HCT116 (cell line): ENCODE data around the gene PPM1H. TPM values are rescaled to one million over a fixed set of nuclear protein-coding genes. Genes with fewer than 3 reads are reported as not detected.
A peak's percentile ranks its signal among the peaks of the same experiment; 100 is the strongest.
"Not testable (repeated sequence)": the region's sequence is repeated elsewhere in the genome, so short reads cannot be mapped to it uniquely, and the experiment has no call there.

Experiments used
- ATAC-seq: fragments of 200-7000 bp; cut with Tn5 transposase; 2 replicates; pipeline ENCODE4 v1.9.1; 2020; ENCODE audit warnings: mild to moderate bottlenecking, moderate library complexity
- BruUV-seq: library from RNA; stranded (reverse); fragments of 400-500 nt; replicated peaks from 2 replicates; lab custom pipeline; 2021; lab: Mats Ljungman, UMichigan
- CTCF ChIA-PET: fragments of 300-600 bp; sonication (Branson Sonifier 250); formaldehyde crosslinking; loops from one replicate; lab custom pipeline; 2021; ENCODE audit warnings: antibody characterized with exemption; lab: Charles Lee
- POLR2A ChIA-PET: fragments of 300-600, 350-600 bp; sonication (Branson Sonifier 250); formaldehyde crosslinking; loops from one replicate; lab custom pipeline; 2021; ENCODE audit warnings: antibody characterized with exemption; lab: Charles Lee
- RAD21 ChIA-PET, 2 experiments: fragments of 300-600 bp; sonication (Branson Sonifier 250); formaldehyde crosslinking; loops; one replicate each; lab custom pipeline; 2023; ENCODE audit warnings: low total read pairs in 2 of 2; ENCODE audit not compliant: uncharacterized antibody in 2 of 2, unreplicated experiment in 2 of 2, low non-redundant PET in 1 of 2; lab: Charles Lee
- DNase-seq: peaks from one replicate; pipeline ENCODE4 v3.0.0-alpha.2; 2010; ENCODE audit warnings: low read depth, low spot score
- H2AFZ ChIP-seq: fragments of 200-600 bp; shearing (Covaris generic), sonication (generic); 2 replicates; pipeline ENCODE4 v1.6.1; 2017; ENCODE audit warnings: low read depth, mixed run types, mixed read lengths, antibody characterized with exemption, low read length; ENCODE audit not compliant: poor library complexity, severe bottlenecking
- H3K27ac ChIP-seq: 2 replicates; pipeline ENCODE4 v1.5.1; 2012; ENCODE audit warnings: low read depth, low read length
- H3K27me3 ChIP-seq: fragments of 200-600 bp; sonication (generic); 2 replicates; pipeline ENCODE4 v1.6.1; 2016; ENCODE audit warnings: mixed run types, low read length, mixed read lengths; ENCODE audit not compliant: insufficient read depth
- H3K36me3 ChIP-seq, 2 experiments: fragments of 200-500 bp in 1 of 2; fragments of 200-600 bp in 1 of 2; sonication (Bioruptor generic) in 1 of 2; sonication (generic) in 1 of 2; 2 replicates each; pipeline versions ENCODE4 v1.5.1 to v1.6.1; 2014 to 2016; ENCODE audit warnings: low read length in 2 of 2, inconsistent platforms in 1 of 2, mixed read lengths in 1 of 2, mixed run types in 1 of 2; ENCODE audit not compliant: insufficient read depth in 2 of 2, control insufficient read depth in 1 of 2
- H3K4me1 ChIP-seq, 2 experiments: fragments of 200-600 bp in 1 of 2; sonication (generic) in 1 of 2; 2 replicates each; pipeline versions ENCODE4 v1.5.1 to v1.6.1; 2012 to 2017; ENCODE audit warnings: low read length in 2 of 2, inconsistent platforms in 1 of 2, mild to moderate bottlenecking in 1 of 2, mixed read lengths in 1 of 2, mixed run types in 1 of 2, moderate library complexity in 1 of 2; ENCODE audit not compliant: insufficient read depth in 2 of 2, control insufficient read depth in 1 of 2
- H3K4me2 ChIP-seq: fragments of 200-600 bp; sonication (generic); 2 replicates; pipeline ENCODE4 v1.6.1; 2017; ENCODE audit warnings: mixed run types, low read length, mixed read lengths
- H3K4me3 ChIP-seq, 2 experiments: fragments of 200-600 bp in 1 of 2; sonication (generic) in 1 of 2; replicated peaks in 1 of 2; 2 replicates each; pipeline ENCODE4 v1.5.1; 2011 to 2016; ENCODE audit warnings: low read length in 2 of 2, control low read depth in 1 of 2, low read depth in 1 of 2, mild to moderate bottlenecking in 1 of 2, mixed read lengths in 1 of 2, mixed run types in 1 of 2
- H3K79me2 ChIP-seq: fragments of 200-600 bp; sonication (generic); 2 replicates; pipeline ENCODE4 v1.6.1; 2017; ENCODE audit warnings: mild to moderate bottlenecking, mixed run types, low read length, moderate library complexity, mixed read lengths; ENCODE audit not compliant: insufficient read depth
- H3K9ac ChIP-seq: fragments of 200-600 bp; sonication (generic); 2 replicates; pipeline ENCODE4 v1.6.1; 2016; ENCODE audit warnings: low read length, mixed read lengths
- H3K9me2 ChIP-seq: fragments of 200-600 bp; sonication (generic), shearing (Covaris generic); 2 replicates; pipeline ENCODE4 v1.6.1; 2017; ENCODE audit warnings: mixed run types, mild to moderate bottlenecking, moderate library complexity; ENCODE audit not compliant: insufficient read depth
- H3K9me3 ChIP-seq, 2 experiments: fragments of 200-500 bp in 1 of 2; fragments of 200-600 bp in 1 of 2; sonication (Bioruptor generic) in 1 of 2; sonication (generic) in 1 of 2; 2 replicates each; pipeline ENCODE4 v1.6.1; 2014 to 2017; ENCODE audit warnings: low read length in 2 of 2, mixed read lengths in 2 of 2, inconsistent platforms in 1 of 2, low read depth in 1 of 2, mild to moderate bottlenecking in 1 of 2, mixed run types in 1 of 2, moderate library complexity in 1 of 2; ENCODE audit not compliant: control insufficient read depth in 1 of 2, insufficient read depth in 1 of 2
- H4K20me1 ChIP-seq: fragments of 200-600 bp; sonication (generic), shearing (Covaris generic); 2 replicates; pipeline ENCODE4 v1.6.1; 2017; ENCODE audit warnings: mixed run types, mild to moderate bottlenecking, moderate library complexity; ENCODE audit not compliant: insufficient read depth
- CEBPB ChIP-seq: IDR thresholded peaks from 2 replicates; pipeline ENCODE4 v1.6.1; 2012; ENCODE audit warnings: low read depth
- EGR1 ChIP-seq: IDR thresholded peaks from 2 replicates; pipeline ENCODE4 v1.6.1; 2012; ENCODE audit warnings: low read depth
- EZH2 ChIP-seq: fragments of 200-600 bp; sonication (generic); IDR thresholded peaks from 2 replicates; pipeline ENCODE4 v1.6.1; 2017; ENCODE audit warnings: antibody characterized with exemption, mixed run types
- EZH2phosphoT487 ChIP-seq: fragments of 200-600 bp; IDR thresholded peaks from 2 replicates; pipeline ENCODE4 v1.6.1; 2018; ENCODE audit warnings: antibody characterized with exemption, borderline replicate concordance
- POLR2AphosphoS5 ChIP-seq: IDR thresholded peaks from 2 replicates; pipeline ENCODE4 v1.6.1; 2011; ENCODE audit warnings: mild to moderate bottlenecking, low read depth, low read length, moderate library complexity
- RAD21 ChIP-seq: IDR thresholded peaks from 2 replicates; pipeline ENCODE4 v1.6.1; 2012; ENCODE audit warnings: low read depth, mild to moderate bottlenecking
- YY1 ChIP-seq: IDR thresholded peaks from 2 replicates; pipeline ENCODE4 v1.6.1; 2011; ENCODE audit warnings: low read length, low read depth, moderate library complexity, mild to moderate bottlenecking; ENCODE audit not compliant: insufficient replicate concordance; ENCODE audit errors: extremely low read depth
- ZFX ChIP-seq: fragments of 450-650 bp; IDR thresholded peaks from 2 replicates; pipeline ENCODE4 v1.6.1; 2017
- ZNF274 ChIP-seq: fragments of 200-500 bp; sonication (Bioruptor generic); IDR thresholded peaks from 2 replicates; pipeline ENCODE4 v1.6.1; 2014; ENCODE audit warnings: mild to moderate bottlenecking, low read depth, low read length, inconsistent platforms
- intact Hi-C: fragments of 100-400 bp; cut with micrococcal nuclease; formaldehyde crosslinking; loops from 2 replicates; pipeline ENCODE4 v1.10.0; 2022
- total RNA-seq: library from RNA; stranded (reverse); gene quantifications from one replicate; pipeline ENCODE4 v1.2.1, GENCODE V29; 2021; ENCODE audit not compliant: unreplicated experiment
- TF ChIP-seq, protein P1 (sequence below): IDR thresholded peaks from 2 replicates; pipeline ENCODE4 v1.6.1; 2011; ENCODE audit warnings: mild to moderate bottlenecking, low read length, moderate library complexity; ENCODE audit not compliant: insufficient replicate concordance; ENCODE audit errors: extremely low read depth
- TF ChIP-seq, protein P2 (sequence below): IDR thresholded peaks from 2 replicates; pipeline ENCODE4 v1.6.1; 2012

The PPM1H gene
- total RNA-seq, 1 experiment from 2014 or later = 8.0 TPM

DNA sequence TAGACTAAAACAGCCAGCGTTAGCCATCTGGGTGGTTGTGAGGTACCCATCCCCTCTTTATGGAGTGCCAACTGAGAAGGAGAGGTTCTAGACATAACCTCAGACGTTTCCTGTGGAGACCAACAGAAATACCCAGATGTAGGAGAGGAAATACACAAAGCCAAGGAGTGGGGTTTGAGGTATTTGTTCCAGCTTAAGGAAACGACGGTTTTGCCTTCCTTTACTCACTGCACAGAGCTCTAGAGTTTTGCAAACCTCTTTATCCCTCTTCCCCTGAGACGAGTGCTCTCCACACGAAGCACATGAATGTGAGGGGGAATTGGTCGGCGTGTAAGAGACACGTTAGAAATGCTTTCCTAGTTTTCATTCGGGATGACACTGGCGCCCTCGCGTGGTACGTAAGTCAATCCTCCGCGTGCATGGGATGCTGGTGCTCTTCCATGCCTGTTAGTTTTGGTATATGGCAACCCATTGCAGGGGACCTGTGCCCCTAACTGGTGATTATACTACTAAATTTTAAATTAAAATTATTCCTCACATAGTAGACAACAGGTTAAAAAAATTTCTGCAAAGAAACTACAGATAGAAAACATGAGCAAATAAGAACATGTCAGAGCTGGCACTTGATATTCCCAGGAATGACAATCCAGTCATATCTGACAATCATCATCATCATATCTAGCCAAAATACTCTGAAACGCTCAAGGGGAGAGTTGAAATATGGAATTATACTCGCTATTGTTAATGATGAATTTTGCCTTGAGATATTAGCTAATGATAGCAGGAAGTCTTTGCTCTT, 121.7 kb downstream of the PPM1H start (continued):
- TF ChIP-seq EZH2 (no peak), ZNF274 (no peak), RAD21 (peak; percentile 76), YY1 (no peak)

DNA sequence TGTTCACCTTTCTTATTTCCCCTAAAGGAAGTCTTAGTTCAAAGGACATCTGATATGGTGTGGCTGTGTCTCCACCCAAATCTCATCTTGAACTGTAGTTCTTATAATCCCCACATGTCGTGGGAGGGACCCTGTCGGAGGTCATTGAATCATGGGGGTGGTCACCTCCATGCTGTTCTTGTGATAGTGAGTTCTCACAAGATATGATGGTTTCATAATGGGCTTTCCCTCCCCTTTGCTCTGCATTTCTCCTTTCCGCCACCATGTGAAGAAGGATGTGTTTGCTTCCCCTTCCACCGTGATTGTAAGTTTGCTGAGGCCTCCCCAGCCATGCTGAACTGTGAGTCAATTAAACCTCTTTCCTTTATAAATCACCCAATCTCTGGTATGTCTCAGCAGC, 123.5 kb downstream of the PPM1H start:
- H3K4me1 ChIP-seq, H3K9ac ChIP-seq, H4K20me1 ChIP-seq, POLR2A ChIA-PET, RAD21 ChIA-PET, H3K4me3 ChIP-seq, H3K9me2 ChIP-seq, H3K27me3 ChIP-seq, H2AFZ ChIP-seq, H3K36me3 ChIP-seq, DNase-seq, H3K9me3 ChIP-seq, H3K79me2 ChIP-seq, ATAC-seq, H3K4me2 ChIP-seq, BruUV-seq, H3K27ac ChIP-seq: not testable (repeated sequence)
- intact Hi-C loops = loop anchor here (5.0 to 10.0 kb wide), 3 partner anchors 123 to 547 kb away; partner anchors contain the start of genes PPM1H and USP15
- CTCF ChIA-PET = interaction anchor here (1.6 to 2.6 kb wide), 2 partner anchors 258 to 373 kb away, joined by 7 to 36 read pairs; no protein-coding TSS in a partner anchor

DNA sequence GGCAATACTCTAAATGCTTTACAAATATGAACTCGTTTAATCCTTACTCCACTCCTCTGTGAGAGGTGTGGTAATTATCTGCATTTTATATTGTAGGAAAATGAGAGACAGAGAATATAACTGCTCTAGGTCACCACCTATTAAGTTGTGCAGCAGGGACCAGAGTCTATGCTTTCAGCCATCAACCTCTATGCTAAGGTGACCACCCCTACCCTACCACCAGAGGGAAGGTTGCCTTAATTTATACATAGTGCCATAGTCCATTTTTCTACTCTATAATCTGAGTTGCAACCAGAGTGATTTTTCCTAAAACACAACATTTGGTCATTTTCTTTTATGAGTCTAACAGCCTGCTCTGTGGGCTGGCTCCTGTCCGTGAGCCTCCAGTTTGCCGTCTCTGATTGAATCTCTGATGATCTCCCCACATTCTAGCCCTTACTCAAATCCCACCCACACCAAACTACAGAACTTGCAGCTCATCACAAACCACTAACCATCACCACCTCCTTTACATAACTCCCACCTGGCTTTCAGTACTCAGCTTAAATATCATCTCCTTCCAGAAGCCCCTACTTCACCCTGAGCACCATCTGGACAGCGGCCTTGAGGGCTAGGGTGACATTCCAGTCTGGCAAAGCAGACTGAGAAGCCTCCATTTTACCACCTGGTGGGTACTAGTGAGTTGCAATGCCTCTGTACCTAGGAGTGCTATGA, 126.6 kb downstream of the PPM1H start:
- H3K4me1 ChIP-seq = peaks cover 0 to 6% of the 10 kb centered on the region in 2 experiments; a peak in 1 of 4 replicates
- ChIA-PET RAD21 (no interaction called here), CTCF (no interaction called here), POLR2A (no interaction called here)
- no peaks in the 10 kb centered on the region for H3K9me2 ChIP-seq
- H3K9me3 ChIP-seq = no peaks in the 10 kb centered on the region
- H2AFZ ChIP-seq = no peak overlapping the region
- intact Hi-C loops = no loop called here
- no peaks in the 10 kb centered on the region for H3K79me2 ChIP-seq
- no peak overlapping the region for H3K9ac ChIP-seq
- no peak overlapping the region for H3K4me3 ChIP-seq
- H3K27ac ChIP-seq = no peak overlapping the region
- no peak overlapping the region for H3K4me2 ChIP-seq
- no TSS peak for BruUV-seq
- DNase-seq (no peak), ATAC-seq (no peak)
- H4K20me1 ChIP-seq = no peaks in the 10 kb centered on the region
- no peaks in the 10 kb centered on the region for H3K27me3 ChIP-seq
- H3K36me3 ChIP-seq = no peaks in the 10 kb centered on the region
- TF ChIP-seq ZFX (no peak), CEBPB (no peak), EZH2phosphoT487 (no peak), POLR2AphosphoS5 (no peak), EGR1 (no peak)
- TF ChIP-seq, protein P1, sequence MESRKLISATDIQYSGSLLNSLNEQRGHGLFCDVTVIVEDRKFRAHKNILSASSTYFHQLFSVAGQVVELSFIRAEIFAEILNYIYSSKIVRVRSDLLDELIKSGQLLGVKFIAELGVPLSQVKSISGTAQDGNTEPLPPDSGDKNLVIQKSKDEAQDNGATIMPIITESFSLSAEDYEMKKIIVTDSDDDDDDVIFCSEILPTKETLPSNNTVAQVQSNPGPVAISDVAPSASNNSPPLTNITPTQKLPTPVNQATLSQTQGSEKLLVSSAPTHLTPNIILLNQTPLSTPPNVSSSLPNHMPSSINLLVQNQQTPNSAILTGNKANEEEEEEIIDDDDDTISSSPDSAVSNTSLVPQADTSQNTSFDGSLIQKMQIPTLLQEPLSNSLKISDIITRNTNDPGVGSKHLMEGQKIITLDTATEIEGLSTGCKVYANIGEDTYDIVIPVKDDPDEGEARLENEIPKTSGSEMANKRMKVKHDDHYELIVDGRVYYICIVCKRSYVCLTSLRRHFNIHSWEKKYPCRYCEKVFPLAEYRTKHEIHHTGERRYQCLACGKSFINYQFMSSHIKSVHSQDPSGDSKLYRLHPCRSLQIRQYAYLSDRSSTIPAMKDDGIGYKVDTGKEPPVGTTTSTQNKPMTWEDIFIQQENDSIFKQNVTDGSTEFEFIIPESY = no peak
- TF ChIP-seq, protein P2, sequence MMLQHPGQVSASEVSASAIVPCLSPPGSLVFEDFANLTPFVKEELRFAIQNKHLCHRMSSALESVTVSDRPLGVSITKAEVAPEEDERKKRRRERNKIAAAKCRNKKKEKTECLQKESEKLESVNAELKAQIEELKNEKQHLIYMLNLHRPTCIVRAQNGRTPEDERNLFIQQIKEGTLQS = no peak
